ENCODE measurements around the gene INAFM2. TPM values are rescaled to one million over a fixed set of nuclear protein-coding genes. Genes with fewer than 3 reads are reported as not detected.

Gene INAFM2
- total RNA-seq, 2 donors from 2014 or later: 10.8 to 11.0 TPM

DNA sequence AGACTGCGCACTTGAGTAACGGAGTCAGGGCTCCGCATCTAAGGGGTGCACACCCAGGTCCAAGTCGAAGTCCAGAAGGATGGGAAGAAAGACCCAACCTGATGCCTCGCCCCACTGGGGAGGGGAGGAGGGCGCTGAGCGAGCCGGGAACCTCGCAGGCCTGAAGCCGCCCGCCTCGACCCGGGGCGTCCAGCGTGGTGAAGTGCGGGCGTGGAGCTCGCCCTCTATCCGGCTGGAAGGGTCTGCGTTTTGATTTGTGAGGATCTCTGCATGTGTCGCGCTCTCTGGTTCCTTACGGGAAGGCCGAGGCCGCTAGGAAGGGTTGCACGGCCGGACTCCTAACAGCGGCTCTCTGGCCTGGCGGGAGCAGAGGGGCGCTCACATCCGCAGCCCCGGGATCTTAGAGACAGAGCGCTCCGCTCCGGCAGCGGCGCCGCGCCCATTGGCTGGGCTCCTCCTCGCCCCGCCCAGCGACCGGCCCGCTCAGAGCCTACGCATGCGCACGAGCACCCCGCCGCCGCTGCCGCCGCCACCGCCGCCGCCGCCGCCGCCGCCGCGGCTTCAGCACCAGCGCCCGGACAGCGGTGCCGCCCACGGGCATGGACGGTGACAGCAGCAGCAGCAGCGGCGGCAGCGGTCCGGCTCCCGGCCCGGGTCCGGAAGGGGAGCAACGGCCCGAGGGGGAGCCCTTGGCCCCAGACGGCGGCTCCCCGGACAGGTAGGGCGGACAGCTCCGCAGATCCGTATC, 34.4 kb downstream of the INAFM2 start, which contains the start of gene DISP2:
DISP2 (plus strand) TSS at position 497 of the 748 bp plus-strand sequence; CDS start at position 600, 103 bp downstream.
- H3K27me3 Mint-ChIP-seq: peaks cover 8% of the 10 kb centered on the region
- H3K9me3 Mint-ChIP-seq: no peaks in the 10 kb centered on the region
- H3K4me1 Mint-ChIP-seq: peaks cover 9% of the 10 kb centered on the region
- no peaks in the 10 kb centered on the region for H3K36me3 Mint-ChIP-seq (ENCODE audit: low read depth)
- H3K27ac Mint-ChIP-seq: no peak within 1 kb of the TSS
- ATAC-seq (replicated peaks): peak; percentile 95
- peak within 1 kb of the TSS; percentile 76 for H3K4me3 Mint-ChIP-seq

- no peaks in the 10 kb centered on the region for H3K36me3 Mint-ChIP-seq (ENCODE audit: low read depth)
- no peaks in the 10 kb centered on the region for H3K9me3 Mint-ChIP-seq
- H3K4me3 Mint-ChIP-seq: peak overlapping the region; percentile 76
- H3K27ac Mint-ChIP-seq: no peak overlapping the region
- ATAC-seq (replicated peaks): peak; percentile 34
- peaks cover 8% of the 10 kb centered on the region for H3K27me3 Mint-ChIP-seq
- peaks cover 9% of the 10 kb centered on the region for H3K4me1 Mint-ChIP-seq
Observed at GRCh38 chr15:40358471-40359353, 35.2 kb downstream of the INAFM2 start.

GRCh38 chr15:40360015-40360414, 36.5 kb downstream of the INAFM2 start:
- H3K27me3 Mint-ChIP-seq: peaks cover 8% of the 10 kb centered on the region
- no peak overlapping the region for H3K27ac Mint-ChIP-seq
- no peaks in the 10 kb centered on the region for H3K9me3 Mint-ChIP-seq
- no peaks in the 10 kb centered on the region for H3K36me3 Mint-ChIP-seq (ENCODE audit: low read depth)
- H3K4me1 Mint-ChIP-seq: peaks cover 9% of the 10 kb centered on the region
- ATAC-seq (replicated peaks): no peak
- no peak overlapping the region for H3K4me3 Mint-ChIP-seq

DNA sequence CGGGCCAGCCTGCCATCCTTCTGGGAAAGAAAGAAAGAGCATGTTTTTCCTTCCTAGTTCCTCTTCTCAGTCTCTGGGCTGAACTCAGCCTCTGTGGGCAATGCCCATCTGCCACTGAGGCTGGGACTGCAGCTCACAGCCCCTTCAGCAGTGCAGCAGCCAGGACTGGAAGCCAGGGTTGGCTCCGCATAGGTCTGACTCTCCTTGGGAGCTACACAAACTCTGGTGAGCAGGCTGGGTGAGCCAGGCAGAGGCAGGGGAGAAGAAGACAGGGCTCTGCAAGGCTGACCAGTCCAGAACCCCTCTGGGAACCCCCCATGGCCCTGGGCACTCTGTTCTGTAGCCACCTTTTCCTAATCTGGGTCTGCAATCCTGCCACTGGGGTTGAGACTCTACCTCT, 38.1 kb downstream of the INAFM2 start:
- H3K4me3 Mint-ChIP-seq: no peak overlapping the region
- no peaks in the 10 kb centered on the region for H3K36me3 Mint-ChIP-seq (ENCODE audit: low read depth)
- ATAC-seq (replicated peaks): no peak
- H3K27ac Mint-ChIP-seq: no peak overlapping the region
- peaks cover 6% of the 10 kb centered on the region for H3K4me1 Mint-ChIP-seq
- no peaks in the 10 kb centered on the region for H3K9me3 Mint-ChIP-seq
- H3K27me3 Mint-ChIP-seq: peaks cover 6% of the 10 kb centered on the region

- H3K27ac Mint-ChIP-seq: no peak overlapping the region
- no peaks in the 10 kb centered on the region for H3K27me3 Mint-ChIP-seq
- H3K4me1 Mint-ChIP-seq: peaks cover 10% of the 10 kb centered on the region
- no peak for ATAC-seq (replicated peaks)
- no peaks in the 10 kb centered on the region for H3K36me3 Mint-ChIP-seq (ENCODE audit: low read depth)
- no peak overlapping the region for H3K4me3 Mint-ChIP-seq
- H3K9me3 Mint-ChIP-seq: no peaks in the 10 kb centered on the region
Observed at GRCh38 chr15:40363611-40364010, 40.1 kb downstream of the INAFM2 start.

DNA sequence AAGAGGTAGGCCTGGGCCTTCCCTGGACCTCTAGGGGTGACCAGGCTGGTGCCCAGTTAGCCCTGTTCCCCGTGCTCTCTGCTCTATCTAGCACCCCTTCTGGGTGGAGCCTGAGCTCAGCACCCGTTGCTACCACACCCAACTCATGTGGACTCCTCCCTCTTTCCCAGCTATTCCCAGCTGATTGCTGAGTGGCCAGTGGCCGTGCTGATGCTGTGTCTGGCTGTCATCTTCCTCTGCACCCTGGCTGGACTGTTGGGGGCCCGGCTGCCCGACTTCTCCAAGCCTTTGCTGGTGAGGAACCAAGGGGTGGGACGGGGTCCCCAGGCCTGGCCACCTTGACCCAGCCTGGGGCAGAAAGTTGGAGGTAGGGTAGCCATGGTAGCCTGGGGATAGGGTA, 40.8 kb downstream of the INAFM2 start:
- no peak overlapping the region for H3K4me3 Mint-ChIP-seq

DNA sequence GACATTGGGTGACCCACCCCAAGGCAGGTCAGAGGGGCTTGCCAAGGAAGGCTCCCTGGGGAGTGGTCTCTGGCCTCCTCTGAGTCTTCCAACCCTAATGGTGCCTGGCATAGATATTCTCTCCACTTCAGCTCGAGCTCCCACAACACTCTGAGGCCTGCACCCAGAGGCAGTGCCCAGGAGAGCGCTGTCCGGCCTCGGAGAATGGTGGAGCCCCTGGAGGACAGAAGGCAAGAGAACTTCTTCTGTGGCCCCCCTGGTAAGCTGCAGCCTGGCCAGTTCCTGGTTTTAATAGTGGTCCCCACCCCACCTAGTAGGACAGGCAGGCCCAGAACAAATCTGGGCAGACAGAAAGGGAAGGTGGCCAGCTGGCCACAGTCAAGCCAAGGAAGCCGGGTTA, 41.5 kb downstream of the INAFM2 start:
- Mint-ChIP-seq H3K36me3 (ENCODE audit: low read depth) (no peaks in the 10 kb centered on the region), H3K4me3 (no peak overlapping the region)
- no peak for ATAC-seq (replicated peaks)

More for the DNA sequence above, 40.8 kb downstream of the INAFM2 start:
- Mint-ChIP-seq H3K4me1 (peaks cover 10% of the 10 kb centered on the region), H3K9me3 (no peaks in the 10 kb centered on the region), H3K27ac (no peak overlapping the region), H3K27me3 (no peaks in the 10 kb centered on the region), H3K36me3 (ENCODE audit: low read depth) (no peaks in the 10 kb centered on the region)
- no peak for ATAC-seq (replicated peaks)

DNA sequence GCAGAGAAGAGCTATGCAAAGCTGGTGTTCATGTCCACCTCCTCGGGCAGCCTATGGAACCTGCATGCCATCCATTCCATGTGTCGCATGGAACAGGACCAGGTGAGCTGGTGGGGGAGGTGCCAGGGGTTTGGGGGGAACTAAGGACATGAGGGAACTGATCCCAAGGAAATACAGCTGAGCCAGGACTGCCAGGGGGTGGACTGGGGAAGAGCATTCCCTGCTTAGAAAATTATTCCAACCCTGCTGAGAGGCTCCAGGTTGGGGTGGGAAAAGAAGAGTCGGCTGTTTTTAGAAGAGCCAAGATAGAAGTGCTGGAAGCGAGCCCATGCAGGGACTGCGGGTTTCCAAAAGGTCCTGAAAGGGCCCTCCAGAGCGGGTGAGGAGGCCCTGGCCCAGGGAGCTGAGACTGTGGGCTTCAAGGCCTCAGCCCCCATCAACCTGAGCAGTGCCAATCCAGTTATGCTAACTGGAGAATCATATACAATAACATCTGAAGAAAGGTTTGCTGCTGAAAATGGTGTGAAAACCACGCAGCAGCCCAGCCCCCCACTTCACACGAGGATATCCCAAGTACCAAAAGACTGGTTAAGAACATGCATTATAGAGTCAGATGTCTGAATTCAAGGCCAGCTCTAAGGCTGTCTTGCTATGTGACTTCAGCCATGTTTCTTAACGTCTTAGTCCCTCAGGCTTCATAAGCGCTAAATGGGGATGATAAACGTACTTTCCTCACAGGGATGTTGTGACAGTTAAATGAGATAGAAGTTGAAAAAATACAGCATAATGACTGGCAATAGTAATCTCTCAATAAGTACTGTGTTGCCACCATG, 42.3 kb downstream of the INAFM2 start:
- Mint-ChIP-seq H3K36me3 (ENCODE audit: low read depth) (no peaks in the 10 kb centered on the region), H3K4me3 (peak overlapping the region; percentile 94), H3K27ac (no peak overlapping the region), H3K27me3 (no peaks in the 10 kb centered on the region), H3K4me1 (peaks cover 10% of the 10 kb centered on the region), H3K9me3 (no peaks in the 10 kb centered on the region)
- ATAC-seq (replicated peaks): no peak

More for the DNA sequence above, 41.5 kb downstream of the INAFM2 start:
- Mint-ChIP-seq H3K27me3 (no peaks in the 10 kb centered on the region), H3K9me3 (no peaks in the 10 kb centered on the region), H3K4me1 (peaks cover 10% of the 10 kb centered on the region), H3K27ac (no peak overlapping the region)

GRCh38 chr15:40366457-40367370, 43.2 kb downstream of the INAFM2 start:
- Mint-ChIP-seq H3K36me3 (ENCODE audit: low read depth) (no peaks in the 10 kb centered on the region), H3K27ac (peak overlapping the region; percentile 93), H3K9me3 (no peaks in the 10 kb centered on the region), H3K4me1 (peaks cover 10% of the 10 kb centered on the region), H3K4me3 (peak overlapping the region; percentile 94), H3K27me3 (no peaks in the 10 kb centered on the region)
- no peak for ATAC-seq (replicated peaks)

GRCh38 chr15:40367371-40367685, 43.8 kb downstream of the INAFM2 start:
- no peaks in the 10 kb centered on the region for H3K27me3 Mint-ChIP-seq
- no peaks in the 10 kb centered on the region for H3K9me3 Mint-ChIP-seq
- no peak for ATAC-seq (replicated peaks)
- H3K4me1 Mint-ChIP-seq: peaks cover 10% of the 10 kb centered on the region
- peak overlapping the region; percentile 94 for H3K4me3 Mint-ChIP-seq
- H3K36me3 Mint-ChIP-seq (ENCODE audit: low read depth): no peaks in the 10 kb centered on the region
- peak overlapping the region; percentile 93 for H3K27ac Mint-ChIP-seq

DNA sequence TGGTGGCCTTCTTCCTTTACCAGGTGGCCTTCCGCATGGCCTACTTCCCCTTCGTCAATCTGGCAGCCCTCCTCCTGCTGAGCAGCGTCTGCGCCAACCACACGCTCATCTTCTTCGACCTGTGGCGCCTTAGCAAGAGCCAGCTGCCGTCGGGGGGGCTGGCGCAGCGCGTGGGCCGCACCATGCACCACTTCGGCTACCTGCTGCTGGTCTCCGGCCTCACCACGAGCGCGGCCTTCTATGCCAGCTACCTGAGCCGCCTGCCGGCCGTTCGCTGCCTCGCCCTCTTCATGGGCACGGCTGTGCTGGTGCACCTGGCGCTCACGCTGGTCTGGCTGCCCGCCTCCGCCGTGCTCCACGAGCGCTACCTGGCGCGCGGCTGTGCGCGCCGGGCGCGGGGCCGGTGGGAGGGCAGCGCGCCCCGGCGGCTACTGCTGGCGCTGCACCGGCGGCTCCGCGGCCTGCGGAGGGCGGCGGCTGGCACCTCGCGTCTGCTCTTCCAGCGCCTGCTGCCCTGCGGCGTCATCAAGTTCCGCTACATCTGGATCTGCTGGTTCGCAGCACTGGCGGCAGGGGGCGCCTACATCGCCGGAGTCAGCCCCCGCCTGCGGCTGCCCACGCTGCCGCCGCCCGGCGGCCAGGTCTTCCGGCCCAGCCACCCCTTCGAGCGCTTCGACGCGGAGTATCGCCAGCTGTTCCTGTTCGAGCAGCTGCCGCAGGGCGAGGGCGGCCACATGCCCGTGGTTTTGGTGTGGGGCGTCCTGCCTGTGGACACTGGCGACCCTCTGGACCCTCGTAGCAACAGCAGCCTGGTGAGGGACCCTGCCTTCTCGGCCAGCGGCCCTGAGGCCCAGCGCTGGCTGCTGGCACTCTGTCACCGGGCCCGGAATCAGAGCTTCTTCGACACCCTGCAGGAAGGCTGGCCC, 44.5 kb downstream of the INAFM2 start:
- Mint-ChIP-seq H3K4me3 (peak overlapping the region; percentile 94), H3K27ac (peak overlapping the region; percentile 93), H3K36me3 (ENCODE audit: low read depth) (no peaks in the 10 kb centered on the region), H3K27me3 (no peaks in the 10 kb centered on the region), H3K9me3 (no peaks in the 10 kb centered on the region), H3K4me1 (peaks cover 10% of the 10 kb centered on the region)
- peak; percentile 94 for ATAC-seq (replicated peaks)

GRCh38 chr15:40368719-40369473, 45.4 kb downstream of the INAFM2 start:
- ATAC-seq (replicated peaks): no peak
- Mint-ChIP-seq H3K4me1 (peaks cover 10% of the 10 kb centered on the region), H3K4me3 (peak overlapping the region; percentile 94), H3K27ac (no peak overlapping the region), H3K9me3 (no peaks in the 10 kb centered on the region), H3K36me3 (ENCODE audit: low read depth) (no peaks in the 10 kb centered on the region), H3K27me3 (no peaks in the 10 kb centered on the region)
